CD4-positive, alpha-beta T cell (primary cell): ENCODE measurements around the gene ZNF722. TPM values are rescaled to one million over a fixed set of nuclear protein-coding genes. Genes with fewer than 3 reads are reported as not detected.

Experiments
- ATAC-seq: fragments of 200-7000 bp; cut with Tn5 transposase; one replicate; pipeline ENCODE4 v1.10.0; 2022; ENCODE audit warnings: mild to moderate bottlenecking; ENCODE audit not compliant: poor library complexity
- CTCF ChIA-PET: fragments of 350-600 bp; sonication (Branson Sonifier 250); formaldehyde crosslinking; loops from one replicate; lab custom pipeline; 2021; ENCODE audit warnings: antibody characterized with exemption, inconsistent platforms; lab: Charles Lee
- POLR2A ChIA-PET: fragments of 350-600 bp; sonication (Branson Sonifier 250); formaldehyde crosslinking; loops from one replicate; lab custom pipeline; 2021; ENCODE audit warnings: antibody characterized with exemption, inconsistent platforms; lab: Charles Lee
- DNase-seq, 14 experiments: peaks; one replicate each; pipeline ENCODE4 v3.0.0-alpha.2; 2013 to 2020; ENCODE audit warnings: mixed read lengths in 2 of 14
- H3K27ac ChIP-seq, 2 donors: one replicate each; pipeline versions ENCODE4 v1.5.1 to v1.7.0; 2013; ENCODE audit warnings: low read length in 2 of 2, low read depth in 1 of 2, mild to moderate bottlenecking in 1 of 2
- H3K27me3 ChIP-seq, 2 experiments: 1 replicate in 1 of 2; 2 replicates in 1 of 2; pipeline versions ENCODE4 v1.6.1 to v1.7.0; 2013; ENCODE audit warnings: low read length in 2 of 2, control low read depth in 1 of 2, mild to moderate bottlenecking in 1 of 2, moderate library complexity in 1 of 2; ENCODE audit not compliant: insufficient read depth in 2 of 2, control insufficient read depth in 1 of 2
- H3K36me3 ChIP-seq: one replicate; pipeline ENCODE4 v1.6.1; 2013; ENCODE audit warnings: low read length, control low read depth; ENCODE audit not compliant: insufficient read depth
- H3K4me1 ChIP-seq: one replicate; pipeline ENCODE4 v1.6.1; 2013; ENCODE audit warnings: low read length, control low read depth; ENCODE audit not compliant: insufficient read depth
- H3K4me3 ChIP-seq: one replicate; pipeline ENCODE4 v1.5.1; 2013; ENCODE audit warnings: mild to moderate bottlenecking, low read length, moderate library complexity
- H3K9me3 ChIP-seq, 2 experiments: 1 replicate in 1 of 2; 2 replicates in 1 of 2; pipeline versions ENCODE4 v1.6.1 to v1.7.0; 2013; ENCODE audit warnings: low read length in 2 of 2, mild to moderate bottlenecking in 2 of 2, control low read depth in 1 of 2, moderate library complexity in 1 of 2; ENCODE audit not compliant: control insufficient read depth in 1 of 2, insufficient read depth in 1 of 2
- H3K27ac Mint-ChIP-seq: one replicate; pipeline ENCODE4 v1.8.0; 2020; ENCODE audit warnings: mixed read lengths
- H3K27me3 Mint-ChIP-seq: one replicate; pipeline ENCODE4 v1.8.0; 2021; ENCODE audit warnings: mixed read lengths
- H3K36me3 Mint-ChIP-seq: one replicate; pipeline ENCODE4 v1.8.0; 2021; ENCODE audit warnings: low read depth, mixed read lengths
- H3K4me1 Mint-ChIP-seq: one replicate; pipeline ENCODE4 v1.8.0; 2021; ENCODE audit warnings: low read depth, mixed read lengths
- H3K4me3 Mint-ChIP-seq: one replicate; pipeline ENCODE4 v1.8.0; 2020; ENCODE audit warnings: mild to moderate bottlenecking, mixed read lengths
- H3K9me3 Mint-ChIP-seq: one replicate; pipeline ENCODE4 v1.8.0; 2020; ENCODE audit warnings: mixed read lengths
- CTCF ChIP-seq: fragments of 200-600 bp; IDR thresholded peaks from one replicate; pipeline ENCODE4 v1.8.0; 2022; ENCODE audit warnings: antibody characterized with exemption, mild to moderate bottlenecking
- intact Hi-C, 2 experiments: fragments of 100-400 bp; cut with DNase I in 1 of 2; cut with micrococcal nuclease in 1 of 2; formaldehyde crosslinking; loops; one replicate each; pipeline versions ENCODE4 v1.15.1 to v1.9.0; 2023 to 2025; cut with DNase I, micrococcal nuclease
- total RNA-seq, 174 experiments: library from RNA in 2 of 174; stranded (reverse) in 2 of 174; gene quantifications; one replicate each; pipeline ENCODE4 v1.2.3 and lab custom pipeline; 2021 to 2026

ZNF722 gene
- total RNA-seq, 2 experiments from 2014 or later: not detected

- H3K4me1 Mint-ChIP-seq: no peaks in the 10 kb centered on the region
- peaks cover 16% of the 10 kb centered on the region for H3K9me3 Mint-ChIP-seq
- intact Hi-C loops: loop anchor here in 1 of 2 experiments (5.0 kb wide), 1 partner anchor 48 kb away; no protein-coding TSS in a partner anchor
- ChIA-PET POLR2A (no interaction called here), CTCF (no interaction called here)
- Histone ChIP-seq H3K36me3 (no peaks in the 10 kb centered on the region), H3K9me3 (peaks cover 45 to 54% of the 10 kb centered on the region in 2 experiments), H3K27me3 (no peaks in the 10 kb centered on the region), H3K4me1 (no peaks in the 10 kb centered on the region), H3K4me3 (no peak overlapping the region), H3K27ac (no peak overlapping the region)
- no peak overlapping the region for H3K27ac Mint-ChIP-seq
- ATAC-seq: no peak
- peaks cover 10% of the 10 kb centered on the region for H3K27me3 Mint-ChIP-seq
- no peak for TF ChIP-seq CTCF
- peaks cover 27% of the 10 kb centered on the region for H3K36me3 Mint-ChIP-seq
- H3K4me3 Mint-ChIP-seq: no peak overlapping the region
- no peak for DNase-seq
These were observed 36.7 kb downstream of the ZNF722 start for GRCh38 chr7:64035388-64035787.

GRCh38 chr7:64037095-64037494 is 38.4 kb downstream of the ZNF722 start:
- H3K4me1 ChIP-seq: no peaks in the 10 kb centered on the region
- no peak overlapping the region for H3K27ac ChIP-seq
- POLR2A ChIA-PET: no interaction called here
- DNase-seq (no peak), ATAC-seq (no peak)
- Mint-ChIP-seq H3K27me3 (peaks cover 10% of the 10 kb centered on the region), H3K4me3 (no peak overlapping the region), H3K4me1 (no peaks in the 10 kb centered on the region), H3K9me3 (peaks cover 11% of the 10 kb centered on the region), H3K36me3 (peaks cover 19% of the 10 kb centered on the region), H3K27ac (no peak overlapping the region)
- no peaks in the 10 kb centered on the region for H3K36me3 ChIP-seq
- intact Hi-C loops: loop anchor here in 1 of 2 experiments (5.0 kb wide), 1 partner anchor 50 kb away; no protein-coding TSS in a partner anchor
- H3K4me3 ChIP-seq: no peak overlapping the region
- H3K9me3 ChIP-seq: peaks cover 40 to 51% of the 10 kb centered on the region in 2 experiments
- TF ChIP-seq CTCF: no peak
- CTCF ChIA-PET: no interaction called here
- H3K27me3 ChIP-seq: no peaks in the 10 kb centered on the region

GRCh38 chr7:64045301-64046040 is 46.8 kb downstream of the ZNF722 start, which contains the start of gene ZNF727:
ZNF727 (plus strand) TSS chr7:64045434; CDS start chr7:64045622, 188 bp downstream.
- H3K4me1 ChIP-seq: no peaks in the 10 kb centered on the region
- intact Hi-C loops: loop anchor here in 1 of 2 experiments (10.0 kb wide), 1 partner anchor 121 kb away; no protein-coding TSS in a partner anchor
- ATAC-seq (peak; percentile 96), DNase-seq (peak in 7 of 14 experiments; percentile 2 to 50 (median 28))
- ChIA-PET CTCF (no interaction called here), POLR2A (interaction anchor here (0.8 to 1.2 kb wide), 3 partner anchors 119 to 749 kb away, joined by 3 read pairs; no protein-coding TSS in a partner anchor)
- H3K9me3 ChIP-seq: peaks cover 0 to 43% of the 10 kb centered on the region in 2 experiments
- H3K27me3 Mint-ChIP-seq: no peaks in the 10 kb centered on the region
- H3K36me3 Mint-ChIP-seq: peaks cover 14% of the 10 kb centered on the region
- H3K9me3 Mint-ChIP-seq: peaks cover 6% of the 10 kb centered on the region
- H3K4me3 ChIP-seq: peak within 1 kb of the TSS; percentile 4
- H3K36me3 ChIP-seq: no peaks in the 10 kb centered on the region
- H3K27ac Mint-ChIP-seq: peak within 1 kb of the TSS; percentile 79
- TF ChIP-seq CTCF: no peak
- H3K27me3 ChIP-seq: peaks cover 0 to 2% of the 10 kb centered on the region in 2 experiments
- H3K4me3 Mint-ChIP-seq: peak within 1 kb of the TSS; percentile 88
- peaks cover 9% of the 10 kb centered on the region for H3K4me1 Mint-ChIP-seq
- no peak within 1 kb of the TSS for H3K27ac ChIP-seq
